ENCODE results near the gene MED19. TPM values are rescaled to one million over a fixed set of nuclear protein-coding genes. Genes with fewer than 3 reads are reported as not detected.

Gene MED19
- total RNA-seq, 4 donors from 2014 or later = 6.2 to 22.1 (median 12.0) TPM

DNA sequence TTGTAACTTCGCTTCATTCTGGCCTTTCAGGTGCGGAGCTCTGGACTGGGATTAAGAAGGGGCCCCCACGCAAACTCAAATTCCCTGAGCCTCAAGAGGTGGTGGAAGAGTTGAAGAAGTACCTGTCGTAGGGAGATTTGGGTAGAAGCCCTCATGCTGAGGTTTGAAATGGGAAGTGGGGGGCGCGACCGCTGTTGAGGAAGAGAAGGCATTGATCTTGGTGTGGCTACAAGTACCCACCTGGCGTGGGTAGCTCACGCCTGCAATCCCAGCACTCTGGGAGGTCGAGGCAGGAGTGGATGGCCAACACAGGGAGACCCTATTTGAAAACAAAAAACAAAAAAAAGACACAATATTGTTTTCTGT, 30.1 kb upstream of the MED19 start:
- no peak for DNase-seq
- H3K4me1 ChIP-seq = peaks cover 7 to 25% (median 11%) of the 10 kb centered on the region in 4 donors
- in situ Hi-C loops (cut with MboI; ENCODE audit: low pct_ligation_motif_present in 1 of 4, low pct_unique_long_range_greater_than_20kb in 1 of 4, low sequenced_read_pairs in 3 of 4) (loop anchor here in 2 of 4 donors (10.0 kb wide), 1 partner anchor 63 kb away; no protein-coding TSS in a partner anchor), intact Hi-C loops (cut with DNase I; ENCODE audit: low total_unique reads) (loop anchor here (10.0 kb wide), 1 partner anchor 53 kb away; no protein-coding TSS in a partner anchor)
- H3K36me3 ChIP-seq = peaks cover 0 to 25% (median 6%) of the 10 kb centered on the region in 4 donors
- TF ChIP-seq, protein P1, sequence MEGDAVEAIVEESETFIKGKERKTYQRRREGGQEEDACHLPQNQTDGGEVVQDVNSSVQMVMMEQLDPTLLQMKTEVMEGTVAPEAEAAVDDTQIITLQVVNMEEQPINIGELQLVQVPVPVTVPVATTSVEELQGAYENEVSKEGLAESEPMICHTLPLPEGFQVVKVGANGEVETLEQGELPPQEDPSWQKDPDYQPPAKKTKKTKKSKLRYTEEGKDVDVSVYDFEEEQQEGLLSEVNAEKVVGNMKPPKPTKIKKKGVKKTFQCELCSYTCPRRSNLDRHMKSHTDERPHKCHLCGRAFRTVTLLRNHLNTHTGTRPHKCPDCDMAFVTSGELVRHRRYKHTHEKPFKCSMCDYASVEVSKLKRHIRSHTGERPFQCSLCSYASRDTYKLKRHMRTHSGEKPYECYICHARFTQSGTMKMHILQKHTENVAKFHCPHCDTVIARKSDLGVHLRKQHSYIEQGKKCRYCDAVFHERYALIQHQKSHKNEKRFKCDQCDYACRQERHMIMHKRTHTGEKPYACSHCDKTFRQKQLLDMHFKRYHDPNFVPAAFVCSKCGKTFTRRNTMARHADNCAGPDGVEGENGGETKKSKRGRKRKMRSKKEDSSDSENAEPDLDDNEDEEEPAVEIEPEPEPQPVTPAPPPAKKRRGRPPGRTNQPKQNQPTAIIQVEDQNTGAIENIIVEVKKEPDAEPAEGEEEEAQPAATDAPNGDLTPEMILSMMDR (IDR thresholded peaks at IDR 0.05) = no peak
- no peak for TF ChIP-seq EP300 (IDR thresholded peaks at IDR 0.05; ENCODE audit: low read depth)
- no peak for TF ChIP-seq POLR2A (IDR thresholded peaks at IDR 0.05)
- TF ChIP-seq POLR2AphosphoS5 (IDR thresholded peaks at IDR 0.05) = no peak
- peak overlapping the region; percentile 94 to 99 (median 97) for H3K27ac ChIP-seq
- 3% methylated on average over 6 to 10 of the region's 10 CpGs for WGBS, 2 donors (ENCODE audit: low coverage in 1 of 2)
- H3K27me3 ChIP-seq = no peaks in the 10 kb centered on the region
- no peaks in the 10 kb centered on the region for H3K9me3 ChIP-seq
- peak overlapping the region; percentile 78 to 94 (median 94) for H3K4me3 ChIP-seq

DNA sequence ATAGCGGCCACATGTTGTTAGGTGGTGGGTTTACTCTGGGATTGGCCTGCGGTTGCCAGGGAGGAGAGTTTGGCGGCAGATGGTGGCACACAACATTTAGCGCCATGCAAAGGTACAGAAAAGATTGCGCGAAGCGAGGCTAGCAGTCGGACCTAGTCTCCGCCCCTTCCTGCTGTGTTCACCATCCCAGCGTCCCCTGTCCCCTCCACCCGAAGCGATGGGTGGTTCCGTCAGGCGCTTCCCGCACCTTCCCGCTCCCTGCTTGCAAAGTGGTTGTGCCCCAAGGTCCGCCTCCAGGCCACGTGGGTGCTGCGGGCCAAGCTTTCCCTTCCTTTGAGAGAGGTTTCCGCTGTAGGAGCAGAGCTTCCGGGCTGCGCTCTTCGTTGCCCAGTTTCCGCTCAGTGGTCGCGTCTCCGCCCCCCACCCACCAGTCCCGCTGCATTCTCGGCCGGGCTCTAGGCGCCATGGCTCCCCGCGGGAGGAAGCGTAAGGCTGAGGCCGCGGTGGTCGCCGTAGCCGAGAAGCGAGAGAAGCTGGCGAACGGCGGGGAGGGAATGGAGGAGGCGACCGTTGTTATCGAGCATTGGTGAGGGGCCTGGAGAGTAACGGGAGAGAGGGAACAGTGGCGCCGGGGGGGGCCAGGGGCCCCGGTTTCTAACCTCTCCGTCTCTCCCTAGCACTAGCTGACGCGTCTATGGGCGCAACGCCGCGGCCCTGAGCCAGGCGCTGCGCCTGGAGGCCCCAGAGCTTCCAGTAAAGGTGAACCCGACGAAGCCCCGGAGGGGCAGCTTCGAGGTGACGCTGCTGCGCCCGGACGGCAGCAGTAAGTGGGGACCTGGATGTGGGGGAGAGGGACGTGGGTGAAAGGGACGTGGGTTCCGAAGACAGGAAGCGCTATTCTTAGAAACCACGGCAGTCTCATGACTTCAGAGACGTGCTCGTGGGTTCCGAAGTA, 29.4 kb upstream of the MED19 start, which contains the start of gene SELENOH:
SELENOH (plus strand) TSS at position 360 of the 955 bp plus-strand sequence; CDS start at position 465, 105 bp downstream.
- H3K9me3 ChIP-seq = no peaks in the 10 kb centered on the region
- no peaks in the 10 kb centered on the region for H3K27me3 ChIP-seq
- in situ Hi-C loops (cut with MboI; ENCODE audit: low pct_ligation_motif_present in 1 of 4, low pct_unique_long_range_greater_than_20kb in 1 of 4, low sequenced_read_pairs in 3 of 4) = loop anchor here in 2 of 4 donors (10.0 kb wide), 1 partner anchor 63 kb away; no protein-coding TSS in a partner anchor
- peak within 1 kb of the TSS; percentile 78 to 94 (median 94) for H3K4me3 ChIP-seq
- TF ChIP-seq, protein P1 (IDR thresholded peaks at IDR 0.05) = peak in 1 of 5 experiments; percentile 6
- peak; percentile 93 for TF ChIP-seq POLR2A (IDR thresholded peaks at IDR 0.05)
- peak; percentile 95 to 98 (median 96) for TF ChIP-seq POLR2AphosphoS5 (IDR thresholded peaks at IDR 0.05)
- no peak for TF ChIP-seq EP300 (IDR thresholded peaks at IDR 0.05; ENCODE audit: low read depth)
- DNase-seq = peak; percentile 97
- H3K27ac ChIP-seq = peak within 1 kb of the TSS; percentile 94 to 99 (median 97)
- intact Hi-C loops (cut with DNase I; ENCODE audit: low total_unique reads) = loop anchor here (10.0 kb wide), 1 partner anchor 53 kb away; no protein-coding TSS in a partner anchor
- H3K4me1 ChIP-seq = peaks cover 7 to 25% (median 11%) of the 10 kb centered on the region in 4 donors
- H3K36me3 ChIP-seq = peaks cover 0 to 25% (median 6%) of the 10 kb centered on the region in 4 donors
- 0 to 1% methylated on average over 3 to 59 of the region's 75 CpGs for WGBS, 2 donors (ENCODE audit: low coverage in 1 of 2)

DNA sequence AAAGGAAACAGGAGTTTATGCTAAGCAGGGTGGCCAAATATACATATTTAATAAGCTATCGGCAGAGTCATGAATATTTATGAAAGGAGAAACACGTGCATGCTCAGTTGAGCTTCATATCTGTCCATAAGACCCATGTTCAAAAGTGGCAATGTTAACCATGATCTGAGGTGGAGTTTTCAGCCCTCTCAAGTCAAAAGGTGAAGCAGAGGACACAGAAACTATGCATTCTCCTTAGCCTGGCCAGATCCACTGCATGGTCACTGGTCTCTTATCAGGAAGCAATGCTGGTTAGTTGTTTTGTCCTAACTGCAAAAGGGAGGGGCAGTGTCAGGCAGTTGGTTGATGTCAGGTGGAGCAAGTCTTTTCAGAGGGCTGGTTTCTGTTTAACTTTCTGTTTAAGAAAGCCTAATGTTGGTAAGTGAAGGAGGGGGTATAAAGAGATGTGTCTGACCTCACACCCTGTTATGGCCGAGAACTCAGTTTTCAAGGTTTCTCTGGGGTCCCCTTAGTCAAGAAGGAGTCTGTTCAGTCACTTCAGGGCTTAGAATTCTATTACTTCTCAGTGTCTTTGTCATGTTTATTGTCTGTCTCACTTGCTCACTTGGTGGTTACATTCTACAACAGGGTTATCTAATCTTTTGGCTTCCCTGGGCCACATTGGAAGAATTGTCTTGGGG, 23.7 kb upstream of the MED19 start:
- no peaks in the 10 kb centered on the region for H3K9me3 ChIP-seq
- no peak overlapping the region for H3K4me3 ChIP-seq
- TF ChIP-seq, protein P1 (IDR thresholded peaks at IDR 0.05) = no peak
- TF ChIP-seq EP300 (IDR thresholded peaks at IDR 0.05; ENCODE audit: low read depth) (no peak), POLR2AphosphoS5 (IDR thresholded peaks at IDR 0.05) (peak in 2 of 3 donors; percentile 43 to 47), POLR2A (IDR thresholded peaks at IDR 0.05) (no peak)
- H3K36me3 ChIP-seq = peaks cover 0 to 16% (median 0%) of the 10 kb centered on the region in 4 donors
- in situ Hi-C loops (cut with MboI; ENCODE audit: low pct_ligation_motif_present in 1 of 4, low pct_unique_long_range_greater_than_20kb in 1 of 4, low sequenced_read_pairs in 3 of 4) = no loop called here
- H3K4me1 ChIP-seq = peaks cover 0 to 21% (median 6%) of the 10 kb centered on the region in 4 donors
- H3K27ac ChIP-seq = peak overlapping the region; percentile 9 to 71 (median 56)
- no peaks in the 10 kb centered on the region for H3K27me3 ChIP-seq
- 15 to 48% methylated on average over 2 to 3 of the region's 3 CpGs for WGBS, 2 donors (ENCODE audit: low coverage in 1 of 2)
- DNase-seq = peak; percentile 32
- intact Hi-C loops (cut with DNase I; ENCODE audit: low total_unique reads) = no loop called here

All from transverse colon (tissue), 4 donors.